Memory B cell (primary cell): Measurements from ENCODE around the gene MAP2K6.

Experiments
- ATAC-seq: fragments of 150-1000 bp; cut with Tn5 transposase; 2 replicates; pipeline ENCODE4 v1.10.0; 2021; ENCODE audit warnings: low read depth, mild to moderate bottlenecking, moderate library complexity
- DNase-seq, 2 donors: peaks; one replicate each; pipeline ENCODE4 v3.0.0; 2022; ENCODE audit warnings: low spot score in 2 of 2
- H3K27ac Mint-ChIP-seq: one replicate; pipeline ENCODE4 v1.8.0; 2022; ENCODE audit warnings: mild to moderate bottlenecking, moderate library complexity, mixed read lengths
- H3K27me3 Mint-ChIP-seq: one replicate; pipeline ENCODE4 v1.8.0; 2022; ENCODE audit warnings: mixed read lengths
- H3K36me3 Mint-ChIP-seq: one replicate; pipeline ENCODE4 v1.8.0; 2022; ENCODE audit warnings: mild to moderate bottlenecking, mixed read lengths
- H3K4me1 Mint-ChIP-seq: one replicate; pipeline ENCODE4 v1.8.0; 2022; ENCODE audit warnings: mixed read lengths
- H3K4me3 Mint-ChIP-seq: one replicate; pipeline ENCODE4 v1.8.0; 2022; ENCODE audit warnings: mild to moderate bottlenecking, moderate library complexity, mixed read lengths
- H3K9me3 Mint-ChIP-seq: one replicate; pipeline ENCODE4 v1.8.0; 2022; ENCODE audit warnings: mixed read lengths

The MAP2K6 gene

GRCh38 chr17:69412251-69412671 is 2.2 kb upstream of the MAP2K6 start:
- DNase-seq (no peak), ATAC-seq (no peak)
- Mint-ChIP-seq H3K4me1 (no peaks in the 10 kb centered on the region), H3K9me3 (no peaks in the 10 kb centered on the region), H3K4me3 (no peak overlapping the region), H3K27ac (no peak overlapping the region), H3K36me3 (no peaks in the 10 kb centered on the region), H3K27me3 (no peaks in the 10 kb centered on the region)

GRCh38 chr17:69415431-69415830 is 934 bp downstream of the MAP2K6 start:
- ATAC-seq (no peak), DNase-seq (no peak)
- H3K4me3 Mint-ChIP-seq: no peak overlapping the region
- H3K27me3 Mint-ChIP-seq: no peaks in the 10 kb centered on the region
- H3K36me3 Mint-ChIP-seq: no peaks in the 10 kb centered on the region
- H3K9me3 Mint-ChIP-seq: no peaks in the 10 kb centered on the region
- no peak overlapping the region for H3K27ac Mint-ChIP-seq
- peaks cover 4% of the 10 kb centered on the region for H3K4me1 Mint-ChIP-seq

DNA sequence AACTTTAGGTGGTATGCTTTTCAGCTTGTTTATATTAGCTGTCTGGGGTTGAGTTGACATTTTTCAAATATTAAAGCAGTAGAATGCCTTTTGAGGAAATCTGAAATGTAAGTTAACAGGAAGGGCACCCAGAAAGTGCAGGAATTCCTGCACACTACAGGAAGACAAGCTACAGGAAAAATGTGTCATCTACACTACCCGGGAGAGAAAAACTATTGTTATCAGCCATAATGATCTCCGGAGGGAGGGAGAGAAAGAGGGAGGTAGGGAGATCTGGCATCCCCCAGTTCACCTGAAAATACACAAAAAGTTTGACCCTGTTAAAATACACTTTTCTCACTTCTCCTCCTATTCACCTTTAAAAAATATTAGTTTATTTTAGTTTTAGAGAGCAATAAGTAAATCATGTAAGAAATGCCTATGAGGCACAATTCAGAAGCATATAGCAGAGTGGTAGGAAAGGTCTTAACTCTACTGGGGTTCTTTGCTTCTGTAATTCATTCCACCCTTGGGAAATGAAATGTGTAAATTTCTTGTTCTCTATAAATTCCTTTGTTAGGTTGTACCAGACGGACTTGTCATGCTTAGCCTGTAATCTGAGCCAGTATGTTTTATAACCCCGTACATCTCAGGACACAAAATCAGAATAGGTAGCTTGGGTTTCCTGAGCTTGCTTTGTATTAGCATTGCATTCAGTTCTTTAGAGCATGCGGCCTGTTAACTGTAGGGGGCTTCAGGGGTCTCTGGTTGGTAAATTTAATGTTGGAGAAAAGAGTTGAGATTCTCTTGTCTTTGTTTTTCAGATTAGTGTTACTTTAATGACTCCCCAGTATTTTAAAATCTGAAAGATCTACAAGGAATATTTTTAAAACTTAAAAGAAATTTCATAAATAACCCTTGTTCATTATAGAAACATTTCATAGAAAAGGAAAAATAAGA is 3.3 kb downstream of the MAP2K6 start:
- H3K27me3 Mint-ChIP-seq: no peaks in the 10 kb centered on the region
- DNase-seq (no peak), ATAC-seq (no peak)
- H3K4me1 Mint-ChIP-seq: peaks cover 6% of the 10 kb centered on the region
- H3K4me3 Mint-ChIP-seq: no peak overlapping the region
- peaks cover 1% of the 10 kb centered on the region for H3K36me3 Mint-ChIP-seq
- no peak overlapping the region for H3K27ac Mint-ChIP-seq
- H3K9me3 Mint-ChIP-seq: no peaks in the 10 kb centered on the region

GRCh38 chr17:69418535-69418934 is 4.0 kb downstream of the MAP2K6 start:
- peaks cover 8% of the 10 kb centered on the region for H3K4me1 Mint-ChIP-seq
- no peak for ATAC-seq
- H3K27ac Mint-ChIP-seq: no peak overlapping the region
- H3K27me3 Mint-ChIP-seq: no peaks in the 10 kb centered on the region
- no peaks in the 10 kb centered on the region for H3K9me3 Mint-ChIP-seq
- peaks cover 3% of the 10 kb centered on the region for H3K36me3 Mint-ChIP-seq
- DNase-seq: no peak
- no peak overlapping the region for H3K4me3 Mint-ChIP-seq

GRCh38 chr17:69423450-69423849 is 9.0 kb downstream of the MAP2K6 start:
- Mint-ChIP-seq H3K36me3 (peaks cover 7% of the 10 kb centered on the region), H3K4me3 (no peak overlapping the region), H3K4me1 (peaks cover 16% of the 10 kb centered on the region), H3K27me3 (no peaks in the 10 kb centered on the region), H3K27ac (no peak overlapping the region), H3K9me3 (no peaks in the 10 kb centered on the region)
- ATAC-seq (no peak), DNase-seq (no peak)

DNA sequence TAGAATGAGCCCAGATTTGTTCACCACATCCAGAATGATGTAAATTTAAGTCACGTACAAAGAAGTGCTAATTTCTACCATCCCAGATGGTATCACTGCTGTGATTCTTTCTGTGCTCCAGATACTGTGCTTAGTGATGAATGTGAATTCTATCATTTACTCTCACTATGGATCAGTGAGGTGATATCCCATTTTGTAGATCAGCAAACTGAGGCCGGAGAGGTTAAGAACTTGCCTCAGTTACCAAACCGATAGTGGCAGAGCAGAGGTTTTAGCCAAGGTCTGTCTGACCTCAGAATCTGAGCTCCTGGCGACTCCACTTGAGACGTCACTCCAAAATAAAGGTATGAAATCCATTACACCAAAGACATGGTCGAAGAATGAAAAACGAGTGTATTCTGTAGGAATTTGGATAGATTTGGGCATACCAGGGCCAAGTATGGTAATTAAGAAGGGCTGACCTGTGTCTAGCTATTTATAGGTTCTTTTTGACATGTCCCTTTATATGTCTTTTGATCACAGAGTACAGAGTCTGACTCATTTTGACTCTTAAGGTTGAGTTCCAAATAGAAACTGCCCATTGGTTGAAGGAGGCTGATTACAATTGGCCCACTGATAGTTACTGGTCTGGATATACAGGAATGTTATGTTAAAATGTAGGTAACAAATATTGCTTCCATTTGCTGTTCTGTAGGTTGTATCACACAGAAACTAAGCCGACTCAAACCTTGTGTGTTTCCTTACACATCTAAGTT is 10.0 kb downstream of the MAP2K6 start:
- Mint-ChIP-seq H3K4me1 (peaks cover 19% of the 10 kb centered on the region), H3K36me3 (peaks cover 7% of the 10 kb centered on the region), H3K27ac (no peak overlapping the region)

GRCh38 chr17:69425978-69426377 is 11.5 kb downstream of the MAP2K6 start:
- Mint-ChIP-seq H3K4me1 (peaks cover 30% of the 10 kb centered on the region), H3K4me3 (no peak overlapping the region), H3K27ac (no peak overlapping the region), H3K36me3 (peaks cover 10% of the 10 kb centered on the region), H3K27me3 (no peaks in the 10 kb centered on the region), H3K9me3 (no peaks in the 10 kb centered on the region)
- DNase-seq (no peak), ATAC-seq (no peak)

More for the DNA sequence above, 10.0 kb downstream of the MAP2K6 start:
- Mint-ChIP-seq H3K4me3 (no peak overlapping the region), H3K27me3 (no peaks in the 10 kb centered on the region), H3K9me3 (no peaks in the 10 kb centered on the region)
- ATAC-seq (no peak), DNase-seq (no peak)

DNA sequence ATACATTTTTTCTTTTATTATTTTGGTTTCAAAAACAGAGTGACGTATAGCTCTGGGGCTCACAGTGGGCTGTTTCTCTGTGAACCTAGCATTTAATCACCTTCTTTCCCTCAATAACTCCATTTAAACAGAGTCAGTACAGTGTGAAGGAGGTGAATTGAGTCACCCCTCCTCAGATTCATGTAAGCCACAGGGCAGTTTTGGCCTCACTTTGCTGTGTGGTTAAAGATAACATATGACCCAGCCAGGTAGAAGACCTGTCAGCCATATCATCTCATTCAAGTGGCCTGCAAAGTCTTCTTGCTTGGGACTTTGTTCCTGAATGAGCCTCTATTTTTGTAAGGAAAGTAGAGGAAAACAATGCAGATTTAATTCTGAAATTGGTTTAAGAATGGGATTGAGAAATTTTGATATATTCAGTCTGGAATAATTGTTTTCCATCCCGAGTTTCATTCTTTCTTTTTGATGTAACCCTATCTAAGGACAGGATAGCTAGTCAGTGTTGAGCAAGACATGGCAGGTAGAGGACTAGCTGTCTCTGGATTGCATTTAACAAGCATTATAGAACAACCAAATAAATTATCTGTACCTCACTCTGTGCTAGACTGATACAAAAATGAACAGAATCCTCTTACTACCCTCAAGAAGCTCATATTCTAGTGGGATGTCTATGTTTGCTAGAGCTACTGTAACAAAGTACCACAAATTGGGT is 13.1 kb downstream of the MAP2K6 start:
- no peak for ATAC-seq
- H3K4me1 Mint-ChIP-seq: peaks cover 30% of the 10 kb centered on the region

GRCh38 chr17:69428252-69428980 is 13.9 kb downstream of the MAP2K6 start:
- Mint-ChIP-seq H3K27ac (peak overlapping the region; percentile 18), H3K36me3 (peaks cover 13% of the 10 kb centered on the region), H3K27me3 (no peaks in the 10 kb centered on the region), H3K4me1 (peaks cover 32% of the 10 kb centered on the region), H3K9me3 (no peaks in the 10 kb centered on the region), H3K4me3 (no peak overlapping the region)
- DNase-seq (no peak), ATAC-seq (peak; percentile 57)

More for the DNA sequence above, 13.1 kb downstream of the MAP2K6 start:
- no peak for DNase-seq
- Mint-ChIP-seq H3K9me3 (no peaks in the 10 kb centered on the region), H3K36me3 (peaks cover 12% of the 10 kb centered on the region), H3K27ac (peak overlapping the region; percentile 42), H3K4me3 (no peak overlapping the region), H3K27me3 (no peaks in the 10 kb centered on the region)

- Mint-ChIP-seq H3K36me3 (peaks cover 12% of the 10 kb centered on the region), H3K4me3 (no peak overlapping the region), H3K27me3 (no peaks in the 10 kb centered on the region), H3K27ac (no peak overlapping the region), H3K9me3 (no peaks in the 10 kb centered on the region), H3K4me1 (peaks cover 31% of the 10 kb centered on the region)
- ATAC-seq (no peak), DNase-seq (no peak)
Observed at GRCh38 chr17:69430488-69430887, 16.0 kb downstream of the MAP2K6 start.

DNA sequence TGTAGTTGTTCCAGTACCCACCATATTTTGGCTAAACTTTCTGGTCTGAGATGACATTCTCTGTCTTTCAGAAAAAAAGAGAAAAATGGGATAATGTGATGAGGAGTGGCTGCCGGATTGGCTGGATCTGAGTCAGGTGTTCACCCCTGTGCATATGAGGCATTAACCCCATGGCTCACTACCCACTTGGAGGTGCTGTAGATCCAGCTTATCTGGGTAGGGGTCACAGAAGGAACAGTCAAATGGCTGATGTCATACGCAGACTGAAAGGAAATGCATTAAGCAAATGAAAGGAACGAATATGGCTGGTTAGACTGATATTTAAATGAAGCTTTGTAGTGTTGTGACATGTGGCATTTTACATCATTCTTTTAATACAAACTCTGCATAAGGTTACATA is 17.3 kb downstream of the MAP2K6 start:
- ATAC-seq (no peak), DNase-seq (no peak)
- Mint-ChIP-seq H3K27ac (no peak overlapping the region), H3K36me3 (peaks cover 13% of the 10 kb centered on the region), H3K9me3 (no peaks in the 10 kb centered on the region), H3K27me3 (no peaks in the 10 kb centered on the region), H3K4me1 (peaks cover 29% of the 10 kb centered on the region), H3K4me3 (no peak overlapping the region)

DNA sequence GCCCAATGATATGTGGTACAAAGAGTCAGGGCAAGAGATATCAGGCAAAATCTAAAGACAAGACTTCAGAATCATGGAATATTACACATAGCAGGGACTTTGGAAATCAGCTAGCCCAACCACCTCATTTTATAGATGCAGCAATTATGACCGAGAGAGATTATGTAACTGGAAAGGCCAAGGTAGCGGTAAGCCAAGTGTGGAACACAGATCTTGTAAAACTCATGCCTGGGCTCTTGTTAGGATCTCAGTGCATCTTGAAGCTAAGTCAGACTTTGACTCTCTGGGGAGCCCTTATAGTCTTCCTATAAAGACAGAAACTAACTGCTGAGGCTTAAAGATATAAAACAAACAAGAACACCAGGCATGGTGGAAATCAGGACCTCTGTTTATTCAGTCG is 18.6 kb downstream of the MAP2K6 start:
- Mint-ChIP-seq H3K9me3 (no peaks in the 10 kb centered on the region), H3K36me3 (peaks cover 20% of the 10 kb centered on the region), H3K4me3 (no peak overlapping the region), H3K27ac (no peak overlapping the region), H3K27me3 (no peaks in the 10 kb centered on the region), H3K4me1 (peaks cover 27% of the 10 kb centered on the region)
- DNase-seq (no peak), ATAC-seq (no peak)

- H3K4me1 Mint-ChIP-seq: peaks cover 19% of the 10 kb centered on the region
- ATAC-seq: no peak
- H3K27ac Mint-ChIP-seq: no peak overlapping the region
- H3K27me3 Mint-ChIP-seq: no peaks in the 10 kb centered on the region
- H3K9me3 Mint-ChIP-seq: peaks cover 1% of the 10 kb centered on the region
- no peak for DNase-seq
- no peak overlapping the region for H3K4me3 Mint-ChIP-seq
- H3K36me3 Mint-ChIP-seq: peaks cover 22% of the 10 kb centered on the region
Observed at GRCh38 chr17:69434164-69434579, 19.7 kb downstream of the MAP2K6 start.
